GM23248 (cell line): Measurements from ENCODE around the gene CHST7. TPM values are rescaled to one million over a fixed set of nuclear protein-coding genes. Genes with fewer than 3 reads are reported as not detected.

Experiments used
- DNase-seq: peaks from one replicate; pipeline ENCODE4 v3.0.0-alpha.2; 2015
- H2AFZ ChIP-seq: fragments of 200-600 bp; sonication (generic); 2 replicates; pipeline ENCODE4 v1.6.1; 2016; ENCODE audit warnings: antibody characterized with exemption
- H3F3A ChIP-seq: fragments of 200-600 bp; sonication (generic); 2 replicates; pipeline ENCODE4 v1.6.1; 2016; ENCODE audit warnings: mild to moderate bottlenecking, antibody characterized with exemption, mixed run types; ENCODE audit not compliant: insufficient read depth
- H3K27ac ChIP-seq: fragments of 200-600 bp; sonication (generic); 2 replicates; pipeline ENCODE4 v1.5.1; 2016; ENCODE audit warnings: mild to moderate bottlenecking
- H3K27me3 ChIP-seq: fragments of 200-600 bp; sonication (generic); replicated peaks from 2 replicates; pipeline ENCODE4 v1.6.1; 2016; ENCODE audit warnings: mild to moderate bottlenecking; ENCODE audit not compliant: insufficient read depth
- H3K36me3 ChIP-seq: fragments of 200-600 bp; sonication (generic); 2 replicates; pipeline ENCODE4 v1.6.1; 2016; ENCODE audit warnings: low read depth, mild to moderate bottlenecking
- H3K4me1 ChIP-seq: fragments of 200-600 bp; sonication (generic); 2 replicates; pipeline ENCODE4 v1.6.1; 2016; ENCODE audit warnings: mild to moderate bottlenecking; ENCODE audit not compliant: insufficient read depth
- H3K4me2 ChIP-seq: fragments of 200-600 bp; sonication (generic); one replicate; pipeline ENCODE4 v1.6.1; 2016; ENCODE audit warnings: mild to moderate bottlenecking; ENCODE audit not compliant: unreplicated experiment
- H3K4me3 ChIP-seq: fragments of 200-600 bp; sonication (generic); 2 replicates; pipeline ENCODE4 v1.5.1; 2016; ENCODE audit warnings: mild to moderate bottlenecking
- H3K79me2 ChIP-seq: fragments of 200-600 bp; sonication (generic); 2 replicates; pipeline ENCODE4 v1.6.1; 2016; ENCODE audit warnings: mild to moderate bottlenecking; ENCODE audit not compliant: insufficient read depth
- H3K9ac ChIP-seq: fragments of 200-600 bp; sonication (generic); 2 replicates; pipeline ENCODE4 v1.6.1; 2016; ENCODE audit warnings: mild to moderate bottlenecking
- H3K9me2 ChIP-seq: fragments of 200-600 bp; sonication (generic); 2 replicates; pipeline ENCODE4 v1.6.1; 2016; ENCODE audit warnings: mixed run types, mild to moderate bottlenecking, moderate library complexity; ENCODE audit not compliant: insufficient read depth
- H3K9me3 ChIP-seq: fragments of 200-600 bp; sonication (generic); one replicate; pipeline ENCODE4 v1.6.1; 2017; ENCODE audit warnings: low read depth
- H4K20me1 ChIP-seq: fragments of 200-600 bp; sonication (generic); 2 replicates; pipeline ENCODE4 v1.6.0; 2016; ENCODE audit not compliant: insufficient read depth
- EZH2 ChIP-seq: fragments of 200-600 bp; sonication (generic); IDR thresholded peaks from 2 replicates; pipeline ENCODE4 v1.6.1; 2018; ENCODE audit warnings: antibody characterized with exemption, mild to moderate bottlenecking; ENCODE audit not compliant: insufficient read depth, poor library complexity, severe bottlenecking
- EZH2phosphoT487 ChIP-seq: fragments of 200-600 bp; sonication (generic); IDR thresholded peaks from 2 replicates; pipeline ENCODE4 v1.6.1; 2018; ENCODE audit warnings: antibody characterized with exemption, moderate library complexity, mild to moderate bottlenecking, low read depth; ENCODE audit not compliant: insufficient read depth
- WGBS, 2 experiments: methylation state at CpG; one replicate each; pipeline ENCODE4 v1.1.6; 2015 to 2017; ENCODE audit warnings: low lambda C conversion rate in 2 of 2, low coverage in 1 of 2; ENCODE audit errors: missing lambda C conversion rate in 2 of 2; 5-methylcytosine and 5-hydroxymethylcytosine counted together
- in situ Hi-C: fragments of 300-500 bp; cut with MboI; formaldehyde crosslinking; loops from 2 replicates; pipeline ENCODE4 v1.15.0; 2020
- polyA plus RNA-seq: library from polyadenylated mRNA; unstranded; fragments of >200 nt; fragmentation: Nextera tagmentation; extraction: Ambion mirVana; gene quantifications from 2 replicates; pipeline ENCODE4 v1.2.1, GENCODE V29; 2016
- total RNA-seq: library from RNA; depleted of rRNA; stranded (reverse); fragments of >200 nt; shearing (Covaris generic); gene quantifications from 2 replicates; pipeline ENCODE4 v1.2.3, GENCODE V29; 2014

The CHST7 gene
- total and polyA plus RNA-seq, 2 experiments from 2014 or later = 9.3 to 17.5 TPM

GRCh38 chrX:46574774-46575381, 1.3 kb downstream of the CHST7 start:
- TF ChIP-seq EZH2 (no peak), EZH2phosphoT487 (no peak)
- in situ Hi-C loops = loop anchor here (25.0 kb wide), 1 partner anchor 212 kb away; no protein-coding TSS in a partner anchor
- H3K27ac ChIP-seq = no peak overlapping the region

DNA sequence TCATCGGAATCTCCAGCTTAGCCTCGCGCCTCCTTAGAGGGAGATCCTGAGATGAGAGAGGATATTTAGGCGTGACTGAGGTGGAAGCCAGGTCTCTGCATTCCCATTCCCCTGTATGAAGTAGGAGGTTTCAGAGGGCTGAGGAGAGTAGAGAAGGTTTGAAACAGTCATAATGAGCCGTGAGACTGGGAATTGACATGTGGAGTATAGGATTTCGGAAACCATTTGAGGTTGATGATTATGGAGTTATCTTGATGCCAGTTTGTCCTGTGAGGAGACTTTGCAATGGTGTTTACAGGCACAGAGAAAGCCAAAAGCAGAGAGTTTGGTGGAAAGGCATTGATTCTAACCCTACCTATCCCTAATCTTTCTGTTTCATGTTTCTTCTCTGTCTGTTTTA, 2.0 kb downstream of the CHST7 start:
- WGBS, 2 experiments = 60 to 70% methylated on average over 6 of the region's 6 CpGs
- in situ Hi-C loops = no loop called here

More at GRCh38 chrX:46574774-46575381, 1.3 kb downstream of the CHST7 start:
- H3K4me3 ChIP-seq = peak overlapping the region; percentile 79
- peak overlapping the region; percentile 89; the same call in 1 of the 2 replicates for H2AFZ ChIP-seq
- 0 to 22% methylated on average over 7 to 10 of the region's 90 CpGs for WGBS, 2 experiments
- no peaks in the 10 kb centered on the region for H3K9me3 ChIP-seq
- H3K4me1 ChIP-seq = peaks cover 7% of the 10 kb centered on the region
- peak overlapping the region; percentile 74; the same call in 1 of the 2 replicates for H3K9ac ChIP-seq
- no peaks in the 10 kb centered on the region for H3K36me3 ChIP-seq
- DNase-seq = peak; percentile 52
- H3K9me2 ChIP-seq = no peaks in the 10 kb centered on the region
- H3K4me2 ChIP-seq = peak overlapping the region; percentile 68
- peaks cover 9% of the 10 kb centered on the region for H3F3A ChIP-seq
- H3K79me2 ChIP-seq = peaks cover 16% of the 10 kb centered on the region
- H3K27me3 ChIP-seq = no peaks in the 10 kb centered on the region
- H4K20me1 ChIP-seq = no peaks in the 10 kb centered on the region

GRCh38 chrX:46575991-46576392, 2.4 kb downstream of the CHST7 start:
- H3K27ac ChIP-seq = no peak overlapping the region
- H3F3A ChIP-seq = peaks cover 9% of the 10 kb centered on the region
- no peaks in the 10 kb centered on the region for H3K27me3 ChIP-seq
- peak overlapping the region; percentile 79 for H3K4me3 ChIP-seq
- in situ Hi-C loops = no loop called here
- peak overlapping the region; percentile 68 for H3K4me2 ChIP-seq
- DNase-seq = peak; percentile 30
- peaks cover 7% of the 10 kb centered on the region for H3K4me1 ChIP-seq
- H4K20me1 ChIP-seq = no peaks in the 10 kb centered on the region
- H3K9me2 ChIP-seq = no peaks in the 10 kb centered on the region
- H3K36me3 ChIP-seq = no peaks in the 10 kb centered on the region
- no peaks in the 10 kb centered on the region for H3K9me3 ChIP-seq
- peaks cover 25% of the 10 kb centered on the region for H3K79me2 ChIP-seq
- no peak overlapping the region for H2AFZ ChIP-seq
- WGBS, 2 experiments = 56 to 72% methylated on average over 3 to 6 of the region's 6 CpGs
- no peak for TF ChIP-seq EZH2phosphoT487
- no peak for TF ChIP-seq EZH2
- no peak overlapping the region for H3K9ac ChIP-seq

More for the DNA sequence above, 2.0 kb downstream of the CHST7 start:
- peaks cover 22% of the 10 kb centered on the region for H3K79me2 ChIP-seq
- DNase-seq = peak; percentile 6
- H4K20me1 ChIP-seq = no peaks in the 10 kb centered on the region
- H3K27me3 ChIP-seq = no peaks in the 10 kb centered on the region
- H2AFZ ChIP-seq = no peak overlapping the region
- no peak overlapping the region for H3K27ac ChIP-seq
- TF ChIP-seq EZH2 (no peak), EZH2phosphoT487 (no peak)
- no peaks in the 10 kb centered on the region for H3K9me3 ChIP-seq
- peak overlapping the region; percentile 79 for H3K4me3 ChIP-seq
- no peaks in the 10 kb centered on the region for H3K9me2 ChIP-seq
- H3K4me1 ChIP-seq = peaks cover 7% of the 10 kb centered on the region
- H3K36me3 ChIP-seq = no peaks in the 10 kb centered on the region
- H3F3A ChIP-seq = peaks cover 9% of the 10 kb centered on the region
- H3K9ac ChIP-seq = peak overlapping the region; percentile 21; the same call in 1 of the 2 replicates
- H3K4me2 ChIP-seq = peak overlapping the region; percentile 68

- Histone ChIP-seq H3K9ac (peak overlapping the region; percentile 58), H3F3A (peaks cover 9% of the 10 kb centered on the region), H3K27me3 (no peaks in the 10 kb centered on the region), H3K9me3 (no peaks in the 10 kb centered on the region), H3K4me1 (peaks cover 7% of the 10 kb centered on the region), H3K4me3 (peak overlapping the region; percentile 79), H3K36me3 (no peaks in the 10 kb centered on the region), H3K9me2 (no peaks in the 10 kb centered on the region), H3K4me2 (peak overlapping the region; percentile 48), H3K27ac (peak overlapping the region; percentile 69), H3K79me2 (peaks cover 25% of the 10 kb centered on the region), H2AFZ (no peak overlapping the region), H4K20me1 (no peaks in the 10 kb centered on the region)
- TF ChIP-seq EZH2 (no peak), EZH2phosphoT487 (no peak)
- in situ Hi-C loops = no loop called here
- DNase-seq = peak; percentile 39
- WGBS, 2 experiments = 55 to 60% methylated on average over 3 of the region's 3 CpGs
Measured at GRCh38 chrX:46576458-46576857, 2.9 kb downstream of the CHST7 start.
